Glomerular endothelial cell (primary cell): ENCODE measurements around the gene ZNF333. TPM values are rescaled to one million over a fixed set of nuclear protein-coding genes. Genes with fewer than 3 reads are reported as not detected.

ENCODE experiments used
- DNase-seq: peaks from one replicate; pipeline ENCODE4 v3.0.0-alpha.2; 2011; ENCODE audit warnings: low read depth, low spot score; ENCODE audit errors: extremely low read depth
- total RNA-seq: library from RNA; depleted of rRNA; stranded (reverse); fragments of >200 nt; gene quantifications from 2 replicates; pipeline ENCODE4 v1.2.3, GENCODE V29; 2015

ZNF333 gene
- 7.3 and 22.3 TPM in 2 replicates for total RNA-seq

DNA sequence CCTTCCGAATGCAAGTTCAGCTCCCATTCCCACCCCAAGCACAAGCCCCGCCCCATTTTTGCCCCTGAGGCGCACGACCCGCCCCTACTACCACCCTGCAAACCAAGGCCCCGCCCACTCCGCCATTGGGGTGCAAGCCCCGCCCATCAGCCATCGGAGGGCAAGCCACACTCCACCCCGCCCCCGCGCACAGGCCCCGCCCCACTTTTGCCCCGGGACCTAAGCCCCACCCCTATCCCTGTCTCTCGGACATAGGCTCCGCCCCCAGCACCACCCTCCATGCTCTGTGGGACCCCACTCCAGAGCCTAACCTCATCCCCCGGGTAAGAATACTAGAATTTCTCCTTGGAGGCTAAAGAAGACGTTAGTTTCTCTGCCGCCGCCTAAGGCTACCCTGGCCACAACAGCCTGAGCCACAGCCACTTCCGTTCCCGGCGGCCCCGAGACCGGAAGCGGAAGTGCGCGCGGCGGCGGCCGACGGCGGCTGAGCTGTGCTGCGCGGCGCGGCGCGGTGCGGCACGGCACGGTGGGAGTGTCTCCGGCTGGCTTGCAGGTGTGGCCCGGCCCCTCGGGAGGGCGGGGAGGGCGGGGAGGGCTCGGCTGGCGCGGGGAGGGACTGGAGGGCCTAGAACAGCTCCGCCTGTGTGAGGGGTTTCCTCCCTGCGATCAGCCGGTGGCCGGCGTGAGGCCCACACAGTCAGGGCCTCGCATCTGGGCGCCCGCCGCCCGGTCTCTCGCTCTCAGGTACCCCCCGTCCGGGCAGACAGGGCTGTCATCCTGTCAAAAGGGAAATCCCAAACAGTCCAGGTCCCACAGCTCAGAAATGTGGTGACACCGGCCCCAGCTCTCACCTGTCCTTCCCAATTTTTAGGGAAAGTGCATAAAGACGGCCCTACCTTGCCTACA is at the start of gene ZNF333:
Gene ZNF333, plus strand, starts transcription at position 451 of the 906 bp plus-strand sequence. CDS start 3,444 bp downstream, outside the sequence.
- DNase-seq, result peak; percentile 29

DNA sequence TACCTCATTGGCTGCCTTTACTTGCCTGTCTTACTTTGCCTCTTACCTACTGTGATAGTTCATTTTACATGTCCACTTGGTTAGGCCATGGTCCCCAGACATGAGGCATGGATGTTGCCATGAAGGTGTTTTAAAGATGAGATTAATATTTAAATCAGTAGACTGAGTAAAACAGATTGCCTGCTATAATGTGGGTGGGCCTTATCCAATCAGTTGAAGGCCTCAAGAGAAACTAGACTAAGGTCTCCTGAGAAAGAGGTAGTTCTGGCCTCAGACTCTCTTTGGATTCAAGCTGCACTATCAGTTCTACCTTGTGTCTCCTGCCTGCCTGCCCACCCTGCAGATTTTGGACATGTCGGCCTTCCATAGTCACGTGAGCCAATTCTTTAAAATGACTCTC is 41.3 kb upstream of the ZNF333 start:
- no peak for DNase-seq

DNA sequence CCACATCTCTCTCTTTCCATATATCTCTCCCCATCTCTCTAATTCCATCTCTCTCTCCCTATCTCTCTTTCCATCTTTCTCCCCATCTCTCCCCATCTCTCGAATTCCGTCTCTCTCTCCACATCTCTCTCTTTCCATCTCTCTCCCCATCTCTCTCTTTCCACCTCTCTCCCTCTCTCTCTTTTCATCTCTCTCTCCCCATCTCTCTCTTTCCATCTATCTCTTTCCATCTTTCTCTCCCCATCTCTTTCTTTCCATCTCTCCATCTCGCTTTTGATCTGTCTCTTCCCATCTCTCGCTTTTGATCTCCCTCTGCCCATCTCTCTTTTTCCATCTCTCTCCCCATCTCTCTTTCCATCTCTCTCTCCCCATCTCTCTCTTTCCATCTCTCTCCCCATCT is 40.8 kb upstream of the ZNF333 start:
- DNase-seq, result no peak

DNA sequence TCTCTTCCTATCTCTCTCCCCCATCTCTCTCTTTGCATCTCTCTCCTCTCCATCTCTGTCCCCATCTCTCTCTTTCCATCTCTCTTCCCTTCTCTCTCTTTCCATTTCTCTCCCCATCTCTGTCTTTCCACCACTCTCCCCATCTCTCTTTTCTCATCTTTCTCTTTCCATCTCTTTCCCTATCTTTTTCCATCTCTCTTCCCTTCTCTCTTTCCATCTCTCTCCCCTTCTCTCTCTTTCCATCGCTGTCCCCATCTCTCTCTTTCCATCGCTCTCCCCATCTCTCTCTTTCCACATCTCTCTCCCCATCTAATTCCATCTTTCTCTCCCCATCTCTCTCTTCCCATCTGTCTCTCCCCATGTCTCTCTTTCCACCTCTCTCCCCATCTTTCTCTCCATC is 39.7 kb upstream of the ZNF333 start:
- no peak for DNase-seq

DNA sequence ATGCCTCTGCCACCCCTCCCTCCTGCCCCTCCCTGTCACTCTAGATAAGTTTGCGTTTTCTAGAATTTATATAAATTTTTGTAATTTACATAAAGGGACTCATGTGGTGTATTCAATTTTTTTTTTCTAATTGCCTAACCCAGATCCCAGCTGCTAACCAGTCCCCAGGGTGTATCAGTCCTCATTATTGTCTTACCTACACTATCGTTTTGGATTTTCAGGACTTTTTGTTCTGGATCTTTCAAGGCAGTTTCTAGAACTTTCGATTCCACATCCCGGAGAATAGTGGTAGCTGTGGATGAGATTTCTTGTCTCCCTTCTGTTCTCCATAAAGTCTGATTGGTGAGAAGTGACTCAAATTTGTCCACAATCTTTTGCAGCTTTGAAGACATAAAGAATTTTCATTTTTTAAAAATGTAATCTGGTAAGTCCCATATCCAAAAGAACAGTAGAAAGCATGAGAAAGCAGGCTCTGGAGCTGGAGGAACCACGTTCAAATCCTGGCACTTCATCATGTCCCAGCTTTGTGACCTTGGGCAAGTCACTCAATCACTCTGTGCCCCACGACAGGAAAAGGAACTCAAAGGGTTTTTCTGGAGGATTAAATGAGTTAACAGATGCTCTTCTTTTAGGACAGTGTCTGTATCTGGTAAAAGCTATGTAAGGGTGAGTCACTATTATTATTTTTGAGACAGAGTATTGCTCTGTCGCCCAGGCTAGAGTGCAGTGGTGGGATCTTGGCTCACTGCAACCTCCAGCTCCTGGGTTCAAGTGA is 34.9 kb upstream of the ZNF333 start:
- no peak for DNase-seq

DNA sequence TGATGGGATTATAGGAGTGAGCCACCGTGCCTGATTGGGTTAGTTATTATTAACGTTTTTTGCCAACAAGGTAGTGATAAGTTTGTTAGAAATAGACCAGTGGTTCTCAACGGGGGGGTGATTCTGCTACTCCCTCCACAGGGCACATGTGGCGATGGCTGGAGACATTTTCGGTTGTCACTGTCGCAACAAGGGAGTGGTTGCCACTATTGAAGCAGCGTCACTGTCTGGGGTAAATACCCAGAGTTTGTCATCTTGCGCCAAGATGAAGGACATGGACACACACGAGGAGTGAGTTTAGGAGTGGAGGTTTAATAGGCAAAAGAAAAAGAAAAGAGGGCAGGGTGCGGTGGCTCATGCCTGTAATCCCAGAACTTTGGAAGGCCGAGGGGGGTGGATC is 34.1 kb upstream of the ZNF333 start:
- no peak for DNase-seq

DNA sequence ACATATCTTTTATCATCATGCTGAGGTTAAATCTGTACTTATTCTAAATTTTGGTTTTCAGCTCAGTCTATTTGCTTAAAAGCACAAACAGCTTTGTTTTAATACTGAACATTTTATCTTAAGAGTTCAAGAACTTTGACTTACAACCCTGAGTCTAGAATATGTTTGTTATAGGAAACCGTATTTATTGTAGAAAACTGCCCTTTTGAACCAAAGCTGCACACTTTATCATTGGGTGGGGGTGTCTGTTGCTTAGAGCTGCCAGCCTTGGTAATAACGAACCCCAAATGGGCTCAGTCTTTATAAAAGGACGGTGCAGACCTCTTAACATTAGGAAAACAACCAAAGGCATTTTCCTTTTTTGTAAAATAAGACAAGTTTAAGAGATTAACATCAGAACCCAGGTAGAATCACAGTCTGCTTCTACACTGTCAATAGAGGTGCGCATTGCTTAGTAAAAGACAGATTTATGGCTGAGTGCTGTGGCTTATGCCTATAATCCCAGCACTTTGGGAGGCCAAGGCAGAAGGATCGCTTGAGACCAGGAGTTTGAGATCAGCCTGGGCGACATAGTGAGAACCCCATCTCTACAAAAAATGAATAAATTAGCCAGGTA is 29.9 kb upstream of the ZNF333 start:
- no peak for DNase-seq

DNA sequence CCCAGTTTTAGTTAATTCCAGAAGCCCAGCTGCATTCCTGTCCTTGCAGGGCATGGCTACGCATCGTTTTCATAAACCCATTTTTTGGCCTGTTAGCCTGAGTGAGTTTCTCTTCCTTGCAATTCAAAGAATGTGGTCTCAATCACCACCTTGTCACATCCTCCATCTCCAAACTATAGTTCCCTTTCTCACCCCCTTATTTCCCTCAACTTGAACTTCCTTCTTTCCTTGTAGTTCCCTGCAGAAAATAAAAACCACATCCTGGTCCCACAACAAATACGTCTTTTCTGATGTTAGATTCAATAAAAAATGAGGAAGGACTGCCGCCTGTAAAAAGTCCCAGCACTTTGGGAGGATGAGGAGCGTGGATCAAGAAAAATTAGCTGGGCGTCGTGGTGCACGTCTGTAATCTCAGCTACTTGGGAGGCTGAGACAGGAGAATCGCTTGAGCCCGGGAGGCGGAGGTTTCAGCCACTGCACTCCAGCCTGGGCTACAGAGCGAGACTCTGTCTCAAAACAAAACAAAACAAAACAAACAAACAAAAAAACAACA is 28.4 kb upstream of the ZNF333 start:
- no peak for DNase-seq

DNA sequence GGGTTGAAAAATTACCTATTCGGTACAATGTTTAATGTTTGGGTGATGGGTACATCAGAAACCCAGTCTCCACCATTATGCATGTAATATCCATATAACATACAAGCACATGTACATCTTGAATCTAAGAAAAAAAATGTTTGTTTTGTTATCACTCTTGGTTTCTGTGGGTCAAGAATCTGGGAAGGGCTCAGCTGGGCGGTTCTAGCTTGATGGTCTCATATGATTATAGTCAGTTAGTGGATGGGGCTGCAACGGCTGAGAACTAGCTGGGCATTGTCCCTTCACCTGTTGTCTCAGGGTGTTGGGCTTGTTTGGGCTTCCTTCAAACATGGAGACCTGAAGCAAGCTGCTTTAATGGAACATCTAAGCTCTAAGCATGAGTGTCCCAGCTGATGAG is 19.9 kb upstream of the ZNF333 start:
- no peak for DNase-seq

DNA sequence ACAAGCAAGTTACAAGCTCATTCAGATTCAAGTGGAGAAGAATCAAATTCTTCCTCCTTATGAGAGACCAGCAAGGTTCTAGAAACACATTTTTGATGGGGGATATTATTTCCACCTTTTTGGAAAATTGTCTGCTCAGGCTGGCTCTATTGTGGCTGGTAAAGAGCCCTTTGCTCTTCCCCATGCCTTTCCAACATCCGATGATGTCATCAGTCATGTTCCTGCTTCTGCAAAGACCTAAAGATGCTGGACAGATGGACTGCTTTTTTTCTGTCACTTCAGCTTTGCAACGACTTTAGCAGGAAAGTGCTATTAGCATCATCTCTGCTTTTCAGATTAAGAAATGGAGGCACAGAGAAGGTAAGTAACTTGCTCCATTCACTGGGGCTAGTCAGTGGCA is 19.4 kb upstream of the ZNF333 start:
- no peak for DNase-seq

DNA sequence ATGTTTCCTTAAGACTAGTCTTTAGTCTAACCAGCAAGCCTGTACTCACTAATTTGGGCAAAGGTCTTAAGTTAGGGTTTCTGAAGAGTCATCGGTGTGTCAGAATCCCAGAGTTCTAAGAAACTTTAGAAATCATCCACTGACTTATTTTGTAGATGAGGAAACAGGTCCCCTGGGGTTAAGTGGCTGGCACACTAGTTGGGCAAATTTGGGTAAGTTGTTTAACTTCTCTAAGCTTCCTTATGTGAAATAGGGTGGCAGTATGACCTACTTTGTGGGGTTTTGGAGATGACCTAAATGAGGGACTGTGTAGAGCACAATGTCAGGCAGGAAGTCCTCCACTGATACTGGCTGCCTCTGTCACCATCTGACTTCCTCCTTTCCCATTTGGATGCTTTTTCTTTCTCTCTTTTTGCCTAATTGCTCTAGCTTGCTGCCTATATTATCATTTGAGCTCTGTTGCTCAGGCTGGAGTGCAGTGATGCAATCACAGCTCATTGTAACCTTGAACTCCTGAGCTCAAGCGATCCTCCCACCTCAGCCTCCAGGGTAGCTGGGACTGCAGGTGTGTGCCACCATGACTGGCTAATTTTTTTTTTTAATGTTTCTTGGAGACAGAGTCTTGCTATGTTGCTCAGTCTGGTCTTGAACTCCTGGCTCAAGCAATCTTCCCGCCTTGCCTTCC is 17.5 kb upstream of the ZNF333 start:
- DNase-seq, result no peak

DNA sequence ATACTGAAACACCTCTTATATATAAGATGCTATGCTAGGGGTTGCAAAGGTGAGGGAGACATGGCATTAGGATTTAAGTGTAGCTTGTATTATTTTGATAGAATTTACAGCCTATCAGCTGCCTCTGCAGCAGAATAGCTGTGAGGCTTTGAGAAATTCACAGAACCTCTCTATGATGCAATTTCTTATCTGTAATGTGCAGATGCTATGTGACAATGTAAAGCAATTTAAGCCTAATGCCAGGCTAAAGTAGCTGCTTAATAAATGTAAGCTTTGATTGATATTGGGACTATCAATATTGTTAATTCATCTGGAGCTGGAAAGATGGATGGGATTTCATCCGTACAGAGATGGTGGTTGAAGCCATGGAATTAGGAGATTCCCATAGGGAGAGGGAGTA is 16.8 kb upstream of the ZNF333 start:
- no peak for DNase-seq

DNA sequence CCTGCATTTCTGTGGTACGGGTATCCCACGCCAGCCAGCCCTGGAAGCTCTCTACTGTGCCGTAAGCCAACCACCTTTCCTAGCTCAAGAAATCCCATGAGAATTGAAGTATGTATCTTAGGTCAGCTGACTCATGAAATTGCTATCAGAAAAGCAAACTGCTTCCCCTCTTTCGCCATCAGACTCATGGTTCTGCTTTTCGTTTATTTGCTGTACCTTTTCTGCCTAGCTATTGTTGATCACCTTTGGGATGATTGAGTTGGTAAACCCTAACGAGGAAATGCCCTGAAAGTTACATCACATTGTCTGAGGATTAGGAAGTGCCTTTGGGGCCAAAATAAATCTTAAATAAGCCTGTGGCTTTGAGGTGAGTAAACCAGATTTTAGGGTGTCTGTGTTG is 15.1 kb upstream of the ZNF333 start, which contains the start of gene ADGRE3:
Gene ADGRE3, minus strand, starts transcription at position 81 of the 400 bp plus-strand sequence. Its CDS starts 74 bp downstream, at position 7.
- no peak for DNase-seq

DNA sequence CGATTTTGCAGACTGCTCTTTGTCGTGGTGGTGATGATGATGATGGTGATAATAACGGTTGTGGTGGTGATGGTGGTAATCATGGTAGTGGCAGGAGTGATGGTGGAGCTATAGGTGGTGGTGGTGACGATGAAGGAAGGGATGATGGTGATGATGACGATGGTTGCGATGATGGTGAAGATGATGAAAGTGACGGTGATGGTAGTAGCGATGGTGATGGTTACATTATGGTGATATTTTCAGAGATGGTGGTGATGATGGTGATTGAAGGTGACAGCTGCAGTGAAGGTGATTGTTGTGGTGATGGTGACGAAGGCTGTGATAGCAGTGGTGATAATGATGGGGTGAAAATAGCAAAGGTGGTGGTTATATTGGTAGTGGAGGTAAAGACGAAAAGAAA is 13.1 kb upstream of the ZNF333 start:
- DNase-seq, result no peak

DNA sequence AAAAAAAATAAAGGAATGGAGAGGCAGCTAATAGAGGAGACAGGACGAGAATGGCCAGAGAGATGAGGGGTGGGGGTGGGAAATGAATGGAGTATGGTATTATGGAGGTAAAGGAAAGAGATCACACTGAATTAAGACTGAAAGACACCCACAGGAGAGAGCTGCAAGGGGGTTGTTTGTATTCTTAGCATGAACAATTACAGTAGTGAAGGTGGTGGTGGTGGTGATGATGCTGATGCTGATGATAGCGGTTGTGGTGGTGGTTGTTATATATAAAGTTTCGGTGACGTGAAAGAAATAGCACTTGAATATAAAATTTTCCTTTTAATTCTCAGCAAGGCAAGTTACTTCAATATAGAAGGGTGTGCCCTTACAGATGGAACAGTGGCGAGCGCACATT is 12.4 kb upstream of the ZNF333 start:
- DNase-seq, result no peak

DNA sequence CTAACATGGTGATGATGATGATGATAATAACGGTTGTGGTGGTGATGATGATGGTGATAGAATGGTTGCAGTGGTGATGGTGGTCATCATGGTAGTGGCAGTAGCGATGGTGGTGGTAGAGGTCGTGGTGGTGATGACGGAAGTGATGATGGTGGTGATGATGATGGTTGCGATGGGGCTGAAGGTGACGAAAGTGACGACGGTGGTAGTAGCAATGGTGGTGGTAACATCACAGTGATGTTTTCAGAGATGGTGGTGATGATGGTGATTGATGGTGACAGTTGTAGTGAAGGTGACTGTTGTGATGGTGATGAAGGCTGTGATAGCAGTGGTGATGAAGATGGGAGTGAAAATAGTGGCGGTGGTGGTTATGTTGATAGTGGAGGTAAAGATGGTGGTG is 11.6 kb upstream of the ZNF333 start:
- DNase-seq, result no peak

DNA sequence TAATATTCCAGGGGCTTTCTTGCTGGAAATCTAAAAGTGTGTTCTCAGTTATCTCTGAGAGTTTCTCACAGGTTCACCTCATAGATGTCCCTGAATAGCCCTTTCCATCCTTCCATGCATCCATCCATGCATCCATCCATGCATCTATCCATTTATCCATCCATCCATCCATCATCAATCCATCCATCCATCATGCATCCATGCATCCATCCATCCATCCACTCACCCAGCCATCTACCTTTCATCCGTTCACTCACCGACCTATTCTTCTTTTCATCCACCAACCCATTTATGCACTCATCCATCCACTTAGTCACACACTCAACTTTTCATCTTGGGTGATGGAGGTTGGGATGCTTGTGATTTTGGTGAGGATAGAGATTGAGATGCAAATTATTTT is 7.8 kb upstream of the ZNF333 start:
- no peak for DNase-seq

DNA sequence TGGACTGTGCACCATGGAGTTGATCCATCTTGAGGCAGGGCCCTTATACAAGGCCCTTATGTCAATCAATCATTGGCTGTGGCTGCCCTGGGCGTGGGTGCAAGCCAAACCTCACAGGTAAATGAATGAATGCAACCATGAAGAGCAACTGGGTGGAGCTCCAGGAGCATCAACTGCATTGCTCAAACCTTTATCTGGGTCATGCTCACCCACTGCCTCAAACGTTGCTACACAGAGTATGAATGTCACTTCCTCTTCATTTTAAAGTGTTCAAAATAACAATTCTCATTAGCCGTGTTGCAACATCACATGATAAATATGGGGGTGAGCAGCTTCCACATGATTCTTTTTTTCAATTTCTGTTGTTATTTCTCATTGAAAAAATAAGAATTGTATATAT is 6.4 kb upstream of the ZNF333 start:
- DNase-seq, result no peak

DNA sequence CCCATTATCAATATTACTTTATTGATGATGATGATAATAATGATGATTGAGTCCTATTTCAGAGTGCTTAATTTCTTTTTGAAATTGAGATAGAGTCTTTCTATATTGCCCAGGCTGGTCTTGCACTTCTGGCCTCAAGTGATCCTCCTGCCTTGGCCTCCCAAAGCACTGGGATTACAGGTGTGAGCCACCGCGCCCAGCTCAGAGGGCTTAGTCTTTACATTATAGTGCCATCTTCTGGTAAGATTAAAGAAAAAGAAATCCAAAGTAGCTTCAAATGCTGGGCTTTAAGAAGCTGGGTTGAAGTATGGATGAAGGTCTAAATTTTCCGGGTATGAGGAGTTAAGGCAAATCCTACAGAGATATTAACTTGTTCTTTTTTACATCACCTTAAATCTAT is 3.4 kb upstream of the ZNF333 start:
- no peak for DNase-seq

DNA sequence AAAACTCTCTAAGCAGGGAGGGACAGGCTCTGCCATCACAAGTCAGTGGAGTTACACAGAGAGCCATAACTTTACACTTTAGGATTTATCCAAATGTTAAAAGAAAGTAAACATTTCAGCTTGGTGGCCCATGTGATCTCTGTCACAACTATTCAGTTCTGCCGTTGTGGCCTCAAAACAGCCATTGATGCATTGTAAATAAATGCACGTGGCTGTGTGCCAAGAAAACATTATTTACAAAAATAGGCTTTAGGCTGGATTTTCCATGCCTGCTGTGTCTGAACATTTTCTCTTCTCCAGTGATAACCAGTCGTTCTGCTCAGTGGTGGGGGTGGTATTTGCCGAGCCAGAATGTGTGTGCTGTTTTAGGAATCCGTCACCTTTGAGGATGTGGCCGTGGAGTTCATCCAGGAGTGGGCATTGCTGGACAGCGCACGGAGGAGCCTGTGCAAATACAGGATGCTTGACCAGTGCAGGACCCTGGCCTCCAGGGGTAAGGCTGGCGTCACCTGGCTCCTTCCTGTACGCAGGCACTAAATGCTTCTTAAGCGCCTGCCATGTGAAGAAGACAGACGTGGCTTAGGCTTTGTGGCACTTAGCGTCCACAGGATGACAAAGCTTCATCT is 4.9 kb downstream of the ZNF333 start:
- DNase-seq, result no peak
